Testis (tissue), 3 donors: Measurements from ENCODE around the gene MS4A15. TPM values are rescaled to one million over a fixed set of nuclear protein-coding genes. Genes with fewer than 3 reads are reported as not detected.

ENCODE experiments used
- DNase-seq: peaks from one replicate; pipeline ENCODE4 v3.0.0-alpha.2; 2019
- H3K27ac ChIP-seq, 2 donors: fragments of 200-600 bp; sonication (generic); one replicate each; pipeline ENCODE4 v1.5.1; 2019
- H3K27me3 ChIP-seq: fragments of 200-600 bp; sonication (generic); one replicate; pipeline ENCODE4 v1.5.1; 2019
- H3K36me3 ChIP-seq: fragments of 200-600 bp; sonication (generic); one replicate; pipeline ENCODE4 v1.5.1; 2017; ENCODE audit warnings: low read depth; ENCODE audit errors: missing control alignments
- H3K4me1 ChIP-seq: fragments of 200-600 bp; sonication (generic); one replicate; pipeline ENCODE4 v1.5.1; 2019
- H3K4me3 ChIP-seq, 2 donors: fragments of 200-600 bp; sonication (generic); one replicate each; pipeline ENCODE4 v1.5.1; 2017 to 2019
- H3K9me3 ChIP-seq: fragments of 200-600 bp; sonication (generic); one replicate; pipeline ENCODE4 v1.5.1; 2017
- POLR2A ChIP-seq: fragments of 450-650 bp; IDR thresholded peaks from one replicate; pipeline ENCODE4 v1.6.1; 2017; ENCODE audit warnings: antibody characterized with exemption, mild to moderate bottlenecking, moderate library complexity
- WGBS, 2 donors: methylation state at CpG; one replicate each; pipeline ENCODE4 v1.1.5; 2018; 5-methylcytosine and 5-hydroxymethylcytosine counted together
- intact Hi-C: fragments of 100-400 bp; cut with DNase I; formaldehyde crosslinking; loops from one replicate; pipeline ENCODE4 v1.15.1; 2023; ENCODE audit warnings: low total_unique reads
- polyA plus RNA-seq: library from polyadenylated mRNA; stranded (reverse); fragments of 350-450 nt; fragmentation: Illumina TruSeq; extraction: RNeasy Lipid Tissue Mini Kit (QIAGEN cat#74804); gene quantifications from one replicate; pipeline ENCODE4 v1.2.3, GENCODE V29; 2014; ENCODE audit warnings: low read depth, low replicate concordance; ENCODE audit not compliant: insufficient read depth
- total RNA-seq, 2 donors: library from RNA; depleted of rRNA; stranded (reverse); fragments of >200 nt; gene quantifications; one replicate each; pipeline ENCODE4 v1.2.3, GENCODE V29; 2016
- TF ChIP-seq, protein P1 (sequence below), 3 experiments: fragments of 450-650 bp in 2 of 3; fragments of 200-600 bp in 1 of 3; sonication (generic) in 1 of 3; IDR thresholded peaks; one replicate each; pipeline ENCODE4 v1.5.1; 2016 to 2019; ENCODE audit warnings: antibody characterized with exemption in 3 of 3, mild to moderate bottlenecking in 2 of 3, moderate library complexity in 1 of 3

The MS4A15 gene
- total and polyA plus RNA-seq, 3 donors from 2014 or later, result 0.31 to 0.82 (median 0.56) TPM

DNA sequence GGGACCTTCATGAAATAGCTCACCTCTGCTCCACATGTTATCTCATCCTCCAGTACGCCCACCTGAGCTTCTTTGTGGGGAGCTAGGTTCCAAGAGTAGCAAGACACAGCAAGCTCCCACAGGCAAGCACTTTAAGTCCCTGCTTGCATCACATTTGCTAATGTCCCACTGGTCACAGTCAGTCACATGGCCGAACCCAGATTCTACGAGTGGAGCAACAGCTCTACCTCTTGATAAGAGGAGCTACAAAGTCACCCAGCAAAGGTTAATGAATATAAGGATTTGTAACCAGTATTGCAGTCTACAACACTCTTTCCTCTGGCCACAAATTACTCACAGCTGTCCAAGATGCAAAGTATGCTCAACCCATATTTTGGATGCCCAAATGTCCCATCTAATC is 15.2 kb upstream of the MS4A15 start:
- 83 to 93% methylated on average over 3 of the region's 3 CpGs for WGBS, 2 donors
- Histone ChIP-seq H3K4me1 (peaks cover under 1% of the 10 kb centered on the region), H3K27ac (no peak overlapping the region), H3K27me3 (no peaks in the 10 kb centered on the region), H3K4me3 (no peak overlapping the region), H3K9me3 (no peaks in the 10 kb centered on the region), H3K36me3 (no peaks in the 10 kb centered on the region)
- DNase-seq, result no peak
- TF ChIP-seq POLR2A, result no peak
- TF ChIP-seq, protein P1, sequence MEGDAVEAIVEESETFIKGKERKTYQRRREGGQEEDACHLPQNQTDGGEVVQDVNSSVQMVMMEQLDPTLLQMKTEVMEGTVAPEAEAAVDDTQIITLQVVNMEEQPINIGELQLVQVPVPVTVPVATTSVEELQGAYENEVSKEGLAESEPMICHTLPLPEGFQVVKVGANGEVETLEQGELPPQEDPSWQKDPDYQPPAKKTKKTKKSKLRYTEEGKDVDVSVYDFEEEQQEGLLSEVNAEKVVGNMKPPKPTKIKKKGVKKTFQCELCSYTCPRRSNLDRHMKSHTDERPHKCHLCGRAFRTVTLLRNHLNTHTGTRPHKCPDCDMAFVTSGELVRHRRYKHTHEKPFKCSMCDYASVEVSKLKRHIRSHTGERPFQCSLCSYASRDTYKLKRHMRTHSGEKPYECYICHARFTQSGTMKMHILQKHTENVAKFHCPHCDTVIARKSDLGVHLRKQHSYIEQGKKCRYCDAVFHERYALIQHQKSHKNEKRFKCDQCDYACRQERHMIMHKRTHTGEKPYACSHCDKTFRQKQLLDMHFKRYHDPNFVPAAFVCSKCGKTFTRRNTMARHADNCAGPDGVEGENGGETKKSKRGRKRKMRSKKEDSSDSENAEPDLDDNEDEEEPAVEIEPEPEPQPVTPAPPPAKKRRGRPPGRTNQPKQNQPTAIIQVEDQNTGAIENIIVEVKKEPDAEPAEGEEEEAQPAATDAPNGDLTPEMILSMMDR (IDR thresholded peaks at IDR 0.05), result no peak
- intact Hi-C loops, result no loop called here

- H3K4me3 ChIP-seq, result no peak overlapping the region
- no peaks in the 10 kb centered on the region for H3K27me3 ChIP-seq
- TF ChIP-seq, protein P1 (IDR thresholded peaks at IDR 0.05), result no peak
- no peak for TF ChIP-seq POLR2A
- intact Hi-C loops, result no loop called here
- no peak for DNase-seq
- H3K27ac ChIP-seq, result no peak overlapping the region
- no peaks in the 10 kb centered on the region for H3K9me3 ChIP-seq
- no peaks in the 10 kb centered on the region for H3K36me3 ChIP-seq
- H3K4me1 ChIP-seq, result peaks cover 4% of the 10 kb centered on the region
- 95 to 97% methylated on average over 1 of the region's 1 CpG for WGBS, 2 donors
These were observed 13.6 kb upstream of the MS4A15 start for GRCh38 chr11:60743058-60743457.

GRCh38 chr11:60744114-60744513 is 12.6 kb upstream of the MS4A15 start:
- 89 to 90% methylated on average over 5 of the region's 5 CpGs for WGBS, 2 donors
- Histone ChIP-seq H3K9me3 (no peaks in the 10 kb centered on the region), H3K36me3 (no peaks in the 10 kb centered on the region), H3K27ac (no peak overlapping the region), H3K27me3 (no peaks in the 10 kb centered on the region), H3K4me1 (peaks cover 4% of the 10 kb centered on the region), H3K4me3 (no peak overlapping the region)
- no peak for TF ChIP-seq POLR2A
- TF ChIP-seq, protein P1 (IDR thresholded peaks at IDR 0.05), result no peak
- DNase-seq, result no peak
- intact Hi-C loops, result no loop called here

DNA sequence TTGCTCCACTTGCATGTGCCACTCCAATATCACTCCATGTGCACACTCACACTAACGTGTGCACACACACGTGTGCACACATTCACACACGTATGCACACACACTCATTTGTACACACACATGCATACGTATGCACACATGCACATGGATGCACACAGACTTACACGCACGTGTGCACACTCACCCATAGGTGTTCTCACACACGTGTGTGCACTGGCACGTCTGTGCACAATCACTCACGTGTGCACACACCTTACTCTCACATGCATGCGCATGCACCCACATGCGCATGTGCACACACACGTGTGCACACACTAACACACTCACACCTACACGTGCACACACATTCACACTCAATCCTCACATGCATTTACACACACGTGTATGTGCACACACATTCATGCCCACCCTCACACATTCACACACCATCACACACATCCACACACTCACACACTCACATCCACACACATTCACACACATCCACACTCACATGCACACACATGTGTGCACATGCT is 9.3 kb upstream of the MS4A15 start:
- Histone ChIP-seq H3K36me3 (no peaks in the 10 kb centered on the region), H3K27me3 (no peaks in the 10 kb centered on the region), H3K27ac (no peak overlapping the region), H3K4me3 (no peak overlapping the region), H3K9me3 (no peaks in the 10 kb centered on the region), H3K4me1 (peaks cover 4% of the 10 kb centered on the region)
- no peak for TF ChIP-seq POLR2A
- TF ChIP-seq, protein P1 (IDR thresholded peaks at IDR 0.05), result no peak
- intact Hi-C loops, result no loop called here
- no peak for DNase-seq
- WGBS, 2 donors, result 73 to 79% methylated on average over 14 of the region's 14 CpGs

DNA sequence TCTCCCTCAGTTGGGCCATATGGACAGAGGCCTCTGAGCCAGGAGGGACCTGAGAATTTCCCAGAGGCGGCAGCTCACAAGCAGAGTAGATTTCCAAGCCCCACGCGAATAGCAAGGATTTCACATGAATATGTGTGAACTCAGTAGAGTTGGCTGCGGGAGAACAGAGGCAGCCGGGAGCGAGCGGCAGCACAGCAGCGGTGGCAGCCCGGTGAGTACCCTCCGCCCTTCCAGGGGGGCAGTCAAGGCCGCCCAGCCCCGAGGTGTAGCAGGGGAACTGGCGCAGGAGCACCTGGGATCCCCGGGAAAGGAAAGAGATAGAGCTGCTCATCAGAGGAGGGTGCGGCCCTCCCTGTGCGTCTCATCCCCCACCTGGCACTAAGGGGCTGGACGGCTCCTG is 8.4 kb upstream of the MS4A15 start:
- Histone ChIP-seq H3K9me3 (no peaks in the 10 kb centered on the region), H3K36me3 (no peaks in the 10 kb centered on the region), H3K27me3 (no peaks in the 10 kb centered on the region), H3K27ac (no peak overlapping the region), H3K4me3 (no peak overlapping the region), H3K4me1 (peaks cover 4% of the 10 kb centered on the region)
- no peak for DNase-seq
- TF ChIP-seq, protein P1 (IDR thresholded peaks at IDR 0.05), result no peak
- no peak for TF ChIP-seq POLR2A
- 50 to 76% methylated on average over 12 to 17 of the region's 17 CpGs for WGBS, 2 donors
- intact Hi-C loops, result no loop called here
